K562 (cell line): ENCODE measurements around the gene SCG5. TPM values are rescaled to one million over a fixed set of nuclear protein-coding genes. Genes with fewer than 3 reads are reported as not detected.

Experiments used
- ATAC-seq: fragments of 200-7000 bp; cut with Tn5 transposase; 3 replicates; pipeline ENCODE4 v1.9.1; 2020; ENCODE audit warnings: moderate library complexity
- BruUV-seq: library from RNA; stranded (reverse); fragments of 400-500 nt; replicated peaks from 2 replicates; lab custom pipeline; 2021; lab: Mats Ljungman, UMichigan
- CTCF ChIA-PET: fragments of 300-600 bp; formaldehyde crosslinking; extraction: SDS; loops from one replicate; lab custom pipeline; 2021; ENCODE audit warnings: low intra/inter-chr PET ratio; lab: Yijun Ruan, JAX
- POLR2A ChIA-PET: fragments of 300-600, 350-650 bp; sonication (Branson Sonifier 250); formaldehyde crosslinking; extraction: SDS; loops from one replicate; lab custom pipeline; 2021; ENCODE audit warnings: antibody characterized with exemption, inconsistent platforms; lab: Yijun Ruan, JAX
- DNase-seq, 4 experiments: peaks; one replicate each; pipeline versions ENCODE4 v3.0.0 to v3.0.0-alpha.2; 2011 to 2018; ENCODE audit warnings: low spot score in 3 of 4, mixed read lengths in 3 of 4; ENCODE audit errors: extremely low read depth in 1 of 4
- FAIRE-seq: peaks from 2 replicates; lab custom pipeline; 2011; peaks lifted over from hg19 to GRCh38; lab: Jason Lieb, UNC
- H2AFZ ChIP-seq: 2 replicates; pipeline ENCODE4 v1.6.0; 2011; ENCODE audit warnings: low read depth, low read length, control low read depth, inconsistent platforms
- H3K27ac ChIP-seq: fragments of 200-600 bp; 3 replicates; pipeline ENCODE4 v1.8.0; 2011; ENCODE audit warnings: low read depth, mild to moderate bottlenecking, control low read depth, inconsistent platforms, low read length, moderate library complexity, mixed read lengths; ENCODE audit errors: extremely low read depth
- H3K27me3 ChIP-seq, 2 experiments: fragments of 300-600 bp in 1 of 2; 2 replicates in 1 of 2; 3 replicates in 1 of 2; pipeline versions ENCODE4 v1.6.0 to v1.8.0; 2011; ENCODE audit warnings: inconsistent platforms in 2 of 2, low read length in 2 of 2, mild to moderate bottlenecking in 1 of 2, mixed read lengths in 1 of 2, moderate library complexity in 1 of 2; ENCODE audit not compliant: control insufficient read depth in 2 of 2, insufficient read depth in 2 of 2
- H3K36me3 ChIP-seq: fragments of 300-600 bp; 3 replicates; pipeline ENCODE4 v1.8.0; 2011; ENCODE audit warnings: mild to moderate bottlenecking, low read length, inconsistent platforms; ENCODE audit not compliant: control insufficient read depth, insufficient read depth
- H3K4me1 ChIP-seq, 2 experiments: fragments of 200-600 bp in 1 of 2; replicated peaks in 1 of 2; 2 replicates in 1 of 2; 3 replicates in 1 of 2; pipeline versions ENCODE4 v1.5.1 to v1.8.0; 2011; ENCODE audit warnings: inconsistent platforms in 2 of 2, low read length in 2 of 2, mild to moderate bottlenecking in 1 of 2, mixed read lengths in 1 of 2, moderate library complexity in 1 of 2; ENCODE audit not compliant: control insufficient read depth in 2 of 2, insufficient read depth in 2 of 2
- H3K4me2 ChIP-seq: 2 replicates; pipeline ENCODE4 v1.6.1; 2011; ENCODE audit warnings: low read length, control low read depth, inconsistent platforms, mixed read lengths; ENCODE audit not compliant: insufficient read depth
- H3K4me3 ChIP-seq: fragments of 200-600 bp; sonication (generic), shearing (Covaris generic); 2 replicates; pipeline ENCODE4 v1.5.1; 2016; ENCODE audit warnings: control low read depth, inconsistent platforms
- H3K79me2 ChIP-seq: fragments of 200-600 bp; 3 replicates; pipeline ENCODE4 v1.8.0; 2011; ENCODE audit warnings: low read length, inconsistent platforms; ENCODE audit not compliant: control insufficient read depth, insufficient read depth
- H3K9ac ChIP-seq, 2 experiments: 2 replicates each; pipeline versions ENCODE4 v1.6.0 to v1.6.1; 2011; ENCODE audit warnings: low read depth in 2 of 2, low read length in 2 of 2, control low read depth in 1 of 2, inconsistent platforms in 1 of 2, mild to moderate bottlenecking in 1 of 2, mixed read lengths in 1 of 2; ENCODE audit not compliant: insufficient read depth in 1 of 2
- H3K9me1 ChIP-seq: one replicate; pipeline ENCODE4 v1.6.0; 2011; ENCODE audit warnings: inconsistent platforms, mild to moderate bottlenecking, low read length, moderate library complexity; ENCODE audit not compliant: control insufficient read depth, insufficient read depth
- H3K9me3 ChIP-seq: replicated peaks from 2 replicates; pipeline ENCODE4 v1.5.1; 2011; ENCODE audit warnings: low read depth, low read length, inconsistent platforms; ENCODE audit not compliant: control insufficient read depth, insufficient read depth
- H4K20me1 ChIP-seq: replicated peaks from 2 replicates; pipeline ENCODE4 v1.6.1; 2011; ENCODE audit warnings: low read length, inconsistent platforms, mixed read lengths; ENCODE audit not compliant: control insufficient read depth, insufficient read depth
- ADNP ChIP-seq: fragments of 200-800 bp; sonication (Bioruptor generic); IDR thresholded peaks from 2 replicates; pipeline ENCODE4 v1.6.1; 2016; ENCODE audit warnings: missing genetic modification characterization, missing compliant biosample characterization
- DPF2 ChIP-seq: fragments of 450-650 bp; IDR thresholded peaks from 2 replicates; pipeline ENCODE4 v1.6.1; 2016
- MAFG ChIP-seq: fragments of 450-650 bp; conservative IDR thresholded peaks from 2 replicates; pipeline ENCODE4 v1.6.1; 2016; ENCODE audit warnings: missing genetic modification characterization, missing compliant biosample characterization
- POLR2H ChIP-seq: IDR thresholded peaks from 2 replicates; pipeline ENCODE4 v1.6.1; 2016; ENCODE audit warnings: missing genetic modification characterization, low read depth, mild to moderate bottlenecking, control low read depth, missing compliant biosample characterization, moderate library complexity
- RBM14 ChIP-seq: fragments of 200-400 bp; formaldehyde crosslinking; IDR thresholded peaks from 2 replicates; pipeline ENCODE4 v1.6.1; 2018; ENCODE audit warnings: low read depth, mild to moderate bottlenecking, low read length, moderate library complexity, borderline replicate concordance; ENCODE audit not compliant: insufficient read depth
- SIN3A ChIP-seq, 2 experiments: fragments of 150-350 bp in 1 of 2; IDR thresholded peaks; 2 replicates each; pipeline ENCODE4 v1.6.1; 2011 to 2016; ENCODE audit warnings: borderline replicate concordance in 2 of 2, low read depth in 2 of 2, low read length in 2 of 2, mild to moderate bottlenecking in 2 of 2, moderate library complexity in 2 of 2; ENCODE audit not compliant: control insufficient read depth in 1 of 2
- ZBED1 ChIP-seq: IDR thresholded peaks from 2 replicates; pipeline ENCODE4 v1.6.1; 2014
- ZNF282 ChIP-seq: sonication (generic); formaldehyde crosslinking; IDR thresholded peaks from 2 replicates; pipeline ENCODE4 v1.8.1; 2023; ENCODE audit warnings: missing genetic modification reagents
- WGBS: fragments of 100-300 bp; shearing (Covaris generic); methylation state at CpG from one replicate; pipeline ENCODE4 v1.1.6; 2016; ENCODE audit warnings: low coverage, mixed read lengths; ENCODE audit not compliant: insufficient coverage; ENCODE audit errors: missing lambda C conversion rate; 5-methylcytosine and 5-hydroxymethylcytosine counted together
- in situ Hi-C: fragments of 300-500 bp; cut with MboI; formaldehyde crosslinking; loops from 4 replicates; pipeline ENCODE4 v1.15.0; 2018; ENCODE audit warnings: inconsistent platforms, mixed read lengths
- intact Hi-C: fragments of 100-400 bp; cut with micrococcal nuclease; formaldehyde crosslinking; loops from 2 replicates; pipeline ENCODE4 v1.14.2; 2022
- polyA plus RNA-seq, 8 experiments: library from polyadenylated mRNA; depleted of rRNA in 4 of 8; stranded (reverse) in 5 of 8; unstranded in 3 of 8; fragments of >200 nt; fragmentation: Nextera tagmentation in 2 of 8; fragmentation: Illumina TruSeq in 1 of 8; extraction: Ambion mirVana in 2 of 8; extraction: Trizol in 1 of 8; gene quantifications; 2 replicates each; pipeline versions ENCODE4 v1.2.1 to v1.2.3, GENCODE V29; 2011 to 2014; ENCODE audit warnings: inconsistent platforms in 1 of 8, missing spikeins in 1 of 8
- total RNA-seq, 7 experiments: library from RNA; depleted of rRNA in 6 of 7; stranded (reverse); fragments of >200 nt in 6 of 7; fragmentation: Illumina TruSeq in 2 of 7; extraction: Trizol in 2 of 7; gene quantifications; 2 replicates each; pipeline versions ENCODE4 v1.2.1 to v1.2.3, GENCODE V29; 2011 to 2021; ENCODE audit warnings: low replicate concordance in 1 of 7
- TF ChIP-seq, protein P1 (sequence below): sonication (generic); formaldehyde crosslinking; IDR thresholded peaks from 2 replicates; pipeline ENCODE4 v1.8.1; 2023; ENCODE audit warnings: mild to moderate bottlenecking, missing genetic modification reagents
- TF ChIP-seq, protein P2 (sequence below): fragments of 450-650 bp; IDR thresholded peaks from 2 replicates; pipeline ENCODE4 v1.6.1; 2016; ENCODE audit warnings: low read depth, mild to moderate bottlenecking, moderate library complexity

The SCG5 gene
- total and polyA plus RNA-seq, 9 of the 15 experiments (the other 6 are each of a cell fraction or from before 2014, with no cell fraction given), result 0.06 to 0.76 (median 0.28) TPM; not detected in 2

DNA sequence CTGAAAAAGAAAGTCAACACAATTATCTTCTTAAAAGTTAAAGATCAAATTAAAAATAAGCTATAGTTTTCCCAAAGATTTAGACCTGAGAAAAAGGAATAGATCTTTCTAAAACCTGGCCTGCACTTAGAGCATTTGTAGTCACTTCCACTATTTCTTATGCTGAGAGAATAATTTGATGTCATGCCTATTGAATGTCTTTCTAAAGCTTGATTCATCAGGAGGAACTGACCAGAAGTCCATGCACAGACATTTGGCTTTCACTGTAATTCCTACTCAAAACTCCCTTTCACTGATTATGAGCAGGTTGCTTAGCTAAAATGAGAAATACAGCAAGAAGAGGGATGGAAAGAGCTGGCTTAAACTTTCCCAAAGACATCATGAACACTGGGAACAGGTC, 80.6 kb downstream of the SCG5 start:
- in situ Hi-C loops, result no loop called here
- no peaks in the 10 kb centered on the region for H3K36me3 ChIP-seq
- H3K27me3 ChIP-seq, result peaks cover 8 to 14% of the 10 kb centered on the region in 2 experiments; a peak in 3 of 5 replicates
- no peak overlapping the region for H3K9ac ChIP-seq
- no peaks in the 10 kb centered on the region for H3K79me2 ChIP-seq
- no peak overlapping the region for H3K4me3 ChIP-seq
- H4K20me1 ChIP-seq, result no peaks in the 10 kb centered on the region
- no peaks in the 10 kb centered on the region for H3K9me1 ChIP-seq
- BruUV-seq, result no TSS peak
- H3K4me2 ChIP-seq, result no peak overlapping the region
- no peak overlapping the region for H3K27ac ChIP-seq
- H2AFZ ChIP-seq, result no peak overlapping the region
- DNase-seq (no peak), ATAC-seq (no peak)
- no peaks in the 10 kb centered on the region for H3K9me3 ChIP-seq
- TF ChIP-seq DPF2 (no peak), SIN3A (IDR thresholded peaks at IDR 0.05; ENCODE audit: borderline replicate concordance in 2 of 2, control insufficient read depth in 1 of 2, low read depth in 2 of 2, low read length in 2 of 2) (no peak), POLR2H (tag) (no peak)
- TF ChIP-seq, all 486 proteins: peak for 0
- FAIRE-seq, result no peak
- H3K4me1 ChIP-seq, result peaks cover 0 to 13% of the 10 kb centered on the region in 2 experiments; a peak in 2 of 5 replicates
- intact Hi-C loops, result no loop called here
- ChIA-PET CTCF (no interaction called here), POLR2A (no interaction called here)

DNA sequence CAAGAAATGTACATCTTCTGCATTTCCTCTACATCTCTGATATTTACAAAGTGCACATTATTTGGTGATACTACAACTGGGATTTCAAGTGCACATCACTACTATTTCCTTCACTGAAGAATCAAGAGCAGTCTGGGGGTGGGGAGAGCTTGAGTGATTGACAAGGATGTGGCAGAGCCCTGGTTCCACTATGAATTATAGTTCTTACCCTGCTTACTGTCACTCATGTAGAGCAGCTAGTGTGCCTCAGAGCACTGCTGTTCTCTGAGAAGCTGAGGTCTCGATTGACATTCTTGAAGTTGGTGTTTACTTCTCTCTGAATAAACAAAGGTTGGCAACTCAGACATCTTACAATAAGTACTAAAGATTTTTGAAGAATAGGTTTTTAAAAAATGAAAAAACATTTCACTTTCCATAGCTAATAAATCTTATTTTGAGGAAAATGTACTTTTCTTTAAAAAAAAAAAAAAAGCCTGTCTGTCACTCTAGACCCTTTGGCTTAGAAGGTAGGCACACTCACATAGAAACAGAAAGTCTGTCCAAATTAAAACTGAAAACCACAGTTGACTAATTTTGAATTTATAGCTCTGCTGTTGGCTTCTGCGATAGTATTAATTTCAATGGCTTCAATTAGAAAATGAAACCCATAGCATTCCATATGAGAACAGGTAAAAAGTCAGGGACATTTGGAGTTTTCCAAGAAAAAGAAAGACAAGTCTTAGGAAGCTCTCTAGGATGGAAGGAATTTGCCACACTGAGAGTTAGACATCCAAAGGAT, 81.8 kb downstream of the SCG5 start:
- peaks cover 8 to 13% of the 10 kb centered on the region in 2 experiments; a peak in 3 of 5 replicates for H3K27me3 ChIP-seq
- no peaks in the 10 kb centered on the region for H3K9me3 ChIP-seq
- POLR2A ChIA-PET, result interaction anchor here (1.0 to 1.2 kb wide), 2 partner anchors 8 to 10 kb away, joined by 3 to 4 read pairs; no protein-coding TSS in a partner anchor
- CTCF ChIA-PET, result no interaction called here
- H3K4me2 ChIP-seq, result no peak overlapping the region
- H3K4me3 ChIP-seq, result no peak overlapping the region
- BruUV-seq, result no TSS peak
- H3K79me2 ChIP-seq, result no peaks in the 10 kb centered on the region
- no peaks in the 10 kb centered on the region for H3K36me3 ChIP-seq
- intact Hi-C loops, result no loop called here
- in situ Hi-C loops, result no loop called here
- no peak overlapping the region for H3K27ac ChIP-seq
- ATAC-seq, result no peak
- H3K9ac ChIP-seq, result no peak overlapping the region
- 0% methylated on average over 2 of the region's 2 CpGs for WGBS
- no peak for FAIRE-seq
- H4K20me1 ChIP-seq, result no peaks in the 10 kb centered on the region
- no peaks in the 10 kb centered on the region for H3K9me1 ChIP-seq
- no peak for DNase-seq
- no peak overlapping the region for H2AFZ ChIP-seq
- H3K4me1 ChIP-seq, result peaks cover 0 to 8% of the 10 kb centered on the region in 2 experiments; a peak in 1 of 5 replicates
- TF ChIP-seq SIN3A (IDR thresholded peaks at IDR 0.05; ENCODE audit: borderline replicate concordance in 2 of 2, control insufficient read depth in 1 of 2, low read depth in 2 of 2, low read length in 2 of 2) (no peak), ADNP (no peak), ZBED1 (no peak), ZNF282 (CRISPR knock-in tag) (no peak), MAFG (tag) (no peak), DPF2 (no peak), RBM14 (no peak)
- TF ChIP-seq, protein P1, sequence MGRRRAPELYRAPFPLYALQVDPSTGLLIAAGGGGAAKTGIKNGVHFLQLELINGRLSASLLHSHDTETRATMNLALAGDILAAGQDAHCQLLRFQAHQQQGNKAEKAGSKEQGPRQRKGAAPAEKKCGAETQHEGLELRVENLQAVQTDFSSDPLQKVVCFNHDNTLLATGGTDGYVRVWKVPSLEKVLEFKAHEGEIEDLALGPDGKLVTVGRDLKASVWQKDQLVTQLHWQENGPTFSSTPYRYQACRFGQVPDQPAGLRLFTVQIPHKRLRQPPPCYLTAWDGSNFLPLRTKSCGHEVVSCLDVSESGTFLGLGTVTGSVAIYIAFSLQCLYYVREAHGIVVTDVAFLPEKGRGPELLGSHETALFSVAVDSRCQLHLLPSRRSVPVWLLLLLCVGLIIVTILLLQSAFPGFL (CRISPR knock-in tag), result no peak
- TF ChIP-seq, protein P2, sequence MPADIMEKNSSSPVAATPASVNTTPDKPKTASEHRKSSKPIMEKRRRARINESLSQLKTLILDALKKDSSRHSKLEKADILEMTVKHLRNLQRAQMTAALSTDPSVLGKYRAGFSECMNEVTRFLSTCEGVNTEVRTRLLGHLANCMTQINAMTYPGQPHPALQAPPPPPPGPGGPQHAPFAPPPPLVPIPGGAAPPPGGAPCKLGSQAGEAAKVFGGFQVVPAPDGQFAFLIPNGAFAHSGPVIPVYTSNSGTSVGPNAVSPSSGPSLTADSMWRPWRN, result no peak
